NCI-H146 treated with DMSO at 0.1 percent for 48 hours (cell line): ENCODE data around the gene PTTG1IP.

Source experiments
- DNase-seq: peaks from one replicate; lab custom pipeline; 2025; ENCODE audit not compliant: unreplicated experiment; lab: John Stamatoyannopoulos, UW

The PTTG1IP gene

GRCh38 chr21:44803651-44804050 lies 69.8 kb downstream of the PTTG1IP start:
- no peak for DNase-seq

DNA sequence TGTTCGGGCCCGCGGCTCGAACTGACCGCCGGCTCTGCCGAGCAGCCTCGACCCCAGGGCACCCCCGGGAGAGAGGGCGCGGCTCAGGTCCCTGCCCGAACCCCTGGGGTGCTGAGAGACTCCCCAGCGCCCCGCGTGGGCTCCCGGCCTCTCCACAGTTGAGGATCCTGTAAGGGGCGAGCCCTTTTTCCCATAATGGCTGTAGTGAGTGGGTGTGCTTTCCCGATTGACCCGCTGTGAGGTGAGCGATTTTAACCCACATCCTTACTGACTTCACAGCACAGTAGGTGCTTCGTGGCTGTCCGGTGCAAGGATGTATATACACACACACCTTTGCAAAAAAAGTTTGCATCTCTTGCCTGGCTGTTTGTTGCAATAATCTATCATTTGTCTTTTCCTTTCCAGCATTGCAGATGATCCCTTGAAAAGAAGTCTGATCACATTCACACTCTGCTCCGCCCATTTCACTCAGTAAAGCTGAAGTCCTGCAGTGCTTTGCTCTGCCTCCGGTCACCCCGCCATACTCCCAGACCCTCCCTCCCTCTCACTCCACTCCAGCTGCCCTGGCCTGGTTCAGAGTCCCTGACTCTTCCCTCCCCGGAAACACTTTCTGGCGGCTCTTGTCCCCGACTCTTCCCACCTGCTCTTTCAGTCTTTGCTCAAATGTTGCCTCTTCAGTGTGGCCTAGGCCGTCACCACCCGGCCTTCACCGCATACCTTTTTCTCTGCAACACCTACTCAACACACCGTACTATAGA lies 70.9 kb downstream of the PTTG1IP start:
- no peak for DNase-seq

GRCh38 chr21:44801468-44802395 lies 71.8 kb downstream of the PTTG1IP start, which contains the start of gene UBE2G2:
TSS of gene UBE2G2 (minus strand) at chr21:44801820. CDS start at chr21:44801748, 72 bp downstream.
- DNase-seq: peak; percentile 32

DNA sequence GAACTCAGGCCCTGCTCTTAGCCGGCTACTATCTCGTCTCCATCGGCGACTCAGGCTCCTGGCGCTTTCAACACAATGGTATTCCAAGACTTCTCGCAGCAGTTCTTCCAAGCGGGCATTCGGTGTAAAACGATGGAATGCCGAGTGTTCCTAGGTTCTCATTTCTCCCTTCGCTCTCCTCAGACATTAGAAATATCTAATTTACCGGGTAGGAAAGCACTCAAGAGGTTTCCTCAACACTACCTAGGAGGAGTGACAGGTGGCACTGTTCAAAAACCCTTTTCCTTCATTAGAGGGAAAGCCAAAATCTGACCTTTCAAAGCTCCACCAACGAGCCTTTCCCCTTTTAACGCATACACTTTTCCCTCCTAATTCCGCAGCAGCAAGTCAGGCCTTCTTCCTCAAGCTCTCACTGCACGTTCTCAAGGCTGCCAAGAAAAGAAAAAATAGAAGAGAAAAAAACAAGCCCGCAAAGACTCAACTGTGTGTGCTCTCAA lies 72.5 kb downstream of the PTTG1IP start:
- no peak for DNase-seq

GRCh38 chr21:44800103-44800502 lies 73.4 kb downstream of the PTTG1IP start:
- no peak for DNase-seq

- no peak for DNase-seq
Measured at GRCh38 chr21:44799646-44800045, 73.8 kb downstream of the PTTG1IP start.
